Vagina (tissue), 2 donors: ENCODE results near the gene LDLRAD4. TPM values are rescaled to one million over a fixed set of nuclear protein-coding genes. Genes with fewer than 3 reads are reported as not detected.

Source experiments
- DNase-seq, 2 donors: peaks; one replicate each; pipeline ENCODE4 v3.0.0-alpha.2; 2017; ENCODE audit errors: extremely low spot score in 2 of 2
- H3K27ac ChIP-seq: fragments of 200-600 bp; sonication (generic); one replicate; pipeline ENCODE4 v1.5.1; 2019
- H3K27me3 ChIP-seq: fragments of 200-600 bp; sonication (generic); one replicate; pipeline ENCODE4 v1.5.1; 2019
- H3K36me3 ChIP-seq, 2 donors: fragments of 200-600 bp; sonication (generic); one replicate each; pipeline ENCODE4 v1.5.1; 2017 to 2019
- H3K4me1 ChIP-seq: fragments of 200-600 bp; sonication (generic); one replicate; pipeline ENCODE4 v1.5.1; 2019
- H3K4me3 ChIP-seq, 2 donors: fragments of 200-600 bp; sonication (generic); 1 replicate in 1 of 2; 2 replicates in 1 of 2; pipeline ENCODE4 v1.5.1; 2016 to 2019
- H3K9me3 ChIP-seq: fragments of 200-600 bp; sonication (generic); one replicate; pipeline ENCODE4 v1.5.1; 2019
- CTCF ChIP-seq, 3 experiments: fragments of 450-650 bp in 2 of 3; fragments of 200-600 bp in 1 of 3; sonication (generic) in 1 of 3; IDR thresholded peaks; one replicate each; pipeline ENCODE4 v1.5.1; 2017 to 2019; ENCODE audit warnings: antibody characterized with exemption in 3 of 3, mild to moderate bottlenecking in 2 of 3, moderate library complexity in 2 of 3
- POLR2A ChIP-seq, 2 donors: fragments of 450-650 bp; IDR thresholded peaks; one replicate each; pipeline ENCODE4 v1.6.1; 2017; ENCODE audit warnings: antibody characterized with exemption in 2 of 2, mild to moderate bottlenecking in 2 of 2, moderate library complexity in 2 of 2
- POLR2AphosphoS5 ChIP-seq, 2 donors: sonication (generic); formaldehyde crosslinking; IDR thresholded peaks; one replicate each; pipeline ENCODE4 v1.9.0; 2017; ENCODE audit warnings: antibody characterized with exemption in 2 of 2, mild to moderate bottlenecking in 2 of 2, low read depth in 1 of 2; ENCODE audit not compliant: insufficient read depth in 1 of 2
- intact Hi-C: fragments of 100-400 bp; cut with DNase I; formaldehyde crosslinking; loops from one replicate; pipeline ENCODE4 v1.15.1; 2023
- total RNA-seq: library from RNA; depleted of rRNA; stranded (reverse); fragments of >200 nt; gene quantifications from one replicate; pipeline ENCODE4 v1.2.3, GENCODE V29; 2016

The LDLRAD4 gene
- total RNA-seq, 1 donor from 2014 or later: 24.3 TPM

GRCh38 chr18:13531681-13532325 is 313.2 kb downstream of the LDLRAD4 start:
- Histone ChIP-seq H3K4me3 (no peak overlapping the region), H3K36me3 (no peaks in the 10 kb centered on the region), H3K4me1 (peaks cover 15% of the 10 kb centered on the region), H3K27me3 (no peaks in the 10 kb centered on the region), H3K27ac (no peak overlapping the region), H3K9me3 (no peaks in the 10 kb centered on the region)
- DNase-seq: peak; percentile 55 to 76
- TF ChIP-seq POLR2AphosphoS5 (IDR thresholded peaks at IDR 0.05; ENCODE audit: insufficient read depth in 1 of 2, low read depth in 1 of 2): no peak
- TF ChIP-seq POLR2A (IDR thresholded peaks at IDR 0.05): no peak
- no peak for TF ChIP-seq CTCF (IDR thresholded peaks at IDR 0.05)
- intact Hi-C loops: no loop called here

DNA sequence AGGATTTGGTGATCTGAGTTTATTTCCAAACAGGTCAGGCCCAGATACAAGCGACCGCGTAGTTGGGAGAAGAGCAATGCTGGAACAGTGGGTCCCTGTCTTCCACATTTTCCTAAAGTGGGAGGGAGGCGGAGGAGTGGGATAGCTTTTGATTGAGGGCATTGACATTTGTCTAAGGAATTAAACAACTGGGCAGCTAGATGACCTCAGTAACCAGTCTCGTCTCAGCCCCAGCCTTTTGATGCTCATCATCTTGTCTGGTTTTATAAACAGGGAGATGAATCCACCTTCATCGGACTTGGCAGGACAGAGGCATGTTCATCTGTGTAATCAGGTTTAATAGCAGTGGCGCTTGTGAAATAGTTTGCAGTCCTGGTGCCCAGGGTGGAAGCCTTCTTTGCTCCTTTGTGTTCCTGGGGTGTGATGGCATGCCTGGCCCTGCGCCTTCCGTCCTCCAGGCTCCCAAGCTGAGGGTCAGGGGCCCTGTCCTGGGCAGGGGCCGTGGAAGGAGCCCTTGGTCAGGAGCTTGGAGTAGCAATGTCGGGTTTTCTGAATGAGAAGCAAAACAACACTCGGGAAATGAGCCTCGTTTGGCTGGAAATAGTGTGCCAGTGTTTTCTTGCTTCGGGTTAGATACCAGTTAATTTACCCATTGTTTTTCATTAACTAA is 314.0 kb downstream of the LDLRAD4 start:
- H3K9me3 ChIP-seq: no peaks in the 10 kb centered on the region
- H3K27me3 ChIP-seq: no peaks in the 10 kb centered on the region
- H3K4me1 ChIP-seq: peaks cover 15% of the 10 kb centered on the region
- TF ChIP-seq POLR2A (IDR thresholded peaks at IDR 0.05): no peak
- TF ChIP-seq POLR2AphosphoS5 (IDR thresholded peaks at IDR 0.05; ENCODE audit: insufficient read depth in 1 of 2, low read depth in 1 of 2): no peak
- TF ChIP-seq CTCF (IDR thresholded peaks at IDR 0.05): no peak
- H3K27ac ChIP-seq: no peak overlapping the region
- no peaks in the 10 kb centered on the region for H3K36me3 ChIP-seq
- peak; percentile 34 to 79 for DNase-seq
- intact Hi-C loops: no loop called here
- no peak overlapping the region for H3K4me3 ChIP-seq

DNA sequence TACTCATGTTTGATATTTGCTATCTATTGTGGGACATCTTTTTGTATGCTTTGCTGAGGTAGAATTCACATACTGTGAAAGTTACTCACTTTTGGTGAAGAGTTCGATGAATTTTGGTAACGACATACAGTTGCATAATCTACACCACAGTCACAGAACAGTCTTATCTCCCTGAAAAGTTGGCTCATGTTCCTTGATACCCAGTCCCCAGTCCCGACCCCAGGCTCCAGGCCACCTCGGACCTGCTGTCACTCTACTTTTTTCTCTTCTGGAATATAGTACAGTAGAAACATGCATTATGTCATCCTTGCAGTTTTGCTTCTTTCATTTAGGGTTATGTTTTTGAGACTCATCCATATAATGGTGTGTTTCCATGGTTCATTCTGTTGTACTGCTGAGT is 316.1 kb downstream of the LDLRAD4 start:
- no peaks in the 10 kb centered on the region for H3K27me3 ChIP-seq
- H3K36me3 ChIP-seq: no peaks in the 10 kb centered on the region
- no peaks in the 10 kb centered on the region for H3K9me3 ChIP-seq
- H3K4me3 ChIP-seq: no peak overlapping the region
- H3K4me1 ChIP-seq: peaks cover 28% of the 10 kb centered on the region
- H3K27ac ChIP-seq: no peak overlapping the region
- TF ChIP-seq CTCF (IDR thresholded peaks at IDR 0.05) (no peak), POLR2AphosphoS5 (IDR thresholded peaks at IDR 0.05; ENCODE audit: insufficient read depth in 1 of 2, low read depth in 1 of 2) (no peak), POLR2A (IDR thresholded peaks at IDR 0.05) (no peak)
- intact Hi-C loops: no loop called here
- DNase-seq: peak in 1 of 2 donors; percentile 69

GRCh38 chr18:13536578-13536977 is 318.0 kb downstream of the LDLRAD4 start:
- H3K4me1 ChIP-seq: peaks cover 32% of the 10 kb centered on the region
- H3K27me3 ChIP-seq: no peaks in the 10 kb centered on the region
- intact Hi-C loops: no loop called here
- no peaks in the 10 kb centered on the region for H3K9me3 ChIP-seq
- H3K36me3 ChIP-seq: no peaks in the 10 kb centered on the region
- no peak overlapping the region for H3K27ac ChIP-seq
- TF ChIP-seq POLR2AphosphoS5 (IDR thresholded peaks at IDR 0.05; ENCODE audit: insufficient read depth in 1 of 2, low read depth in 1 of 2) (no peak), POLR2A (IDR thresholded peaks at IDR 0.05) (no peak), CTCF (IDR thresholded peaks at IDR 0.05) (no peak)
- DNase-seq: no peak
- no peak overlapping the region for H3K4me3 ChIP-seq
